Measurements from ENCODE around the gene MB. TPM values are rescaled to one million over a fixed set of nuclear protein-coding genes. Genes with fewer than 3 reads are reported as not detected.

The MB gene
- total RNA-seq, 1 experiment from 2014 or later = 1.5 TPM

GRCh38 chr22:35609761-35610160 lies 7.4 kb downstream of the MB start:
- intact Hi-C loops (cut with micrococcal nuclease) = no loop called here
- ATAC-seq (no peak), DNase-seq (ENCODE audit: low read depth, low spot score) (no peak)
- RAD21 ChIA-PET (ENCODE audit: low non-redundant PET in 1 of 2, low total read pairs in 2 of 2, uncharacterized antibody in 2 of 2, unreplicated experiment in 2 of 2) = no interaction called here
- TF ChIP-seq REST (IDR thresholded peaks at IDR 0.05; ENCODE audit: low read depth) (no peak), SP1 (IDR thresholded peaks at IDR 0.05; ENCODE audit: low read depth) (no peak), POLR2A (IDR thresholded peaks at IDR 0.05; ENCODE audit: borderline replicate concordance, extremely low read depth, insufficient read depth, insufficient read length) (no peak), EZH2 (IDR thresholded peaks at IDR 0.05) (no peak), JUND (IDR thresholded peaks at IDR 0.05) (no peak), SIN3A (IDR thresholded peaks at IDR 0.05; ENCODE audit: low read depth) (no peak), CBX3 (IDR thresholded peaks at IDR 0.05; ENCODE audit: low read depth) (no peak), POLR2AphosphoS5 (IDR thresholded peaks at IDR 0.05; ENCODE audit: low read depth, low read length) (no peak), ATF3 (IDR thresholded peaks at IDR 0.05) (no peak), ZBTB33 (IDR thresholded peaks at IDR 0.05; ENCODE audit: extremely low read depth, insufficient replicate concordance, low read length) (no peak), YY1 (IDR thresholded peaks at IDR 0.05; ENCODE audit: extremely low read depth, insufficient replicate concordance, low read depth, low read length) (no peak), ZNF274 (IDR thresholded peaks at IDR 0.05; ENCODE audit: low read depth, low read length) (no peak), SRF (IDR thresholded peaks at IDR 0.05; ENCODE audit: low read depth) (no peak), ZFX (IDR thresholded peaks at IDR 0.05) (no peak), CEBPB (IDR thresholded peaks at IDR 0.05; ENCODE audit: low read depth) (no peak), RAD21 (IDR thresholded peaks at IDR 0.05; ENCODE audit: low read depth) (no peak), CTCF (IDR thresholded peaks at IDR 0.05 in 2 of 3, conservative IDR thresholded peaks at IDR 0.05 in 1 of 3; ENCODE audit: borderline replicate concordance in 1 of 3, insufficient read depth in 1 of 3, low read depth in 2 of 3, low read length in 2 of 3) (no peak)
- POLR2A ChIA-PET = no interaction called here
- Histone ChIP-seq H3K36me3 (ENCODE audit: control insufficient read depth in 1 of 2, insufficient read depth in 2 of 2, low read length in 2 of 2) (no peaks in the 10 kb centered on the region), H2AFZ (ENCODE audit: low read depth, low read length, poor library complexity, severe bottlenecking) (no peak overlapping the region), H3K9me2 (ENCODE audit: insufficient read depth) (no peaks in the 10 kb centered on the region), H3K9me3 (ENCODE audit: control insufficient read depth in 1 of 2, insufficient read depth in 1 of 2, low read depth in 1 of 2, low read length in 2 of 2) (no peaks in the 10 kb centered on the region), H3K4me3 (replicated peaks in 1 of 2; ENCODE audit: low read depth in 1 of 2, low read length in 2 of 2) (no peak overlapping the region), H3K79me2 (ENCODE audit: insufficient read depth, low read length) (no peaks in the 10 kb centered on the region), H4K20me1 (ENCODE audit: insufficient read depth) (no peaks in the 10 kb centered on the region), H3K4me2 (ENCODE audit: low read length) (no peak overlapping the region), H3K9ac (ENCODE audit: low read length) (no peak overlapping the region), H3K27me3 (ENCODE audit: insufficient read depth, low read length) (no peaks in the 10 kb centered on the region), H3K4me1 (ENCODE audit: control insufficient read depth in 1 of 2, insufficient read depth in 2 of 2, low read length in 2 of 2) (peaks cover 0 to 5% of the 10 kb centered on the region in 2 experiments; a peak in 3 of 4 replicates), H3K27ac (ENCODE audit: low read depth, low read length) (no peak overlapping the region)
- BruUV-seq (replicated peaks) = no TSS peak
- CTCF ChIA-PET = no interaction called here
